Osteoblast (primary cell): Measurements from ENCODE around the gene CDH4. TPM values are rescaled to one million over a fixed set of nuclear protein-coding genes. Genes with fewer than 3 reads are reported as not detected.
A peak's percentile ranks its signal among the peaks of the same experiment; 100 is the strongest.

Source experiments
- DNase-seq: peaks from one replicate; pipeline ENCODE4 v3.0.0; 2011; ENCODE audit warnings: low spot score, mixed read lengths; ENCODE audit not compliant: insufficient read length; ENCODE audit errors: missing footprints
- H2AFZ ChIP-seq: 2 replicates; pipeline ENCODE4 v1.6.0; 2011; ENCODE audit warnings: mild to moderate bottlenecking, low read length
- H3K27ac ChIP-seq: 2 replicates; pipeline ENCODE4 v1.5.1; 2011; ENCODE audit warnings: mild to moderate bottlenecking, low read depth, low read length, moderate library complexity
- H3K27me3 ChIP-seq: 2 replicates; pipeline ENCODE4 v1.6.0; 2012; ENCODE audit warnings: mild to moderate bottlenecking, control low read depth, inconsistent platforms, low read length, moderate library complexity; ENCODE audit not compliant: insufficient read depth
- H3K36me3 ChIP-seq: 2 replicates; pipeline ENCODE4 v1.5.1; 2011; ENCODE audit warnings: mild to moderate bottlenecking, low read length, control low read depth, moderate library complexity; ENCODE audit not compliant: insufficient read depth
- H3K4me1 ChIP-seq: 2 replicates; pipeline ENCODE4 v1.5.1; 2011; ENCODE audit warnings: mild to moderate bottlenecking, low read length, control low read depth, moderate library complexity; ENCODE audit not compliant: insufficient read depth
- H3K4me2 ChIP-seq: 2 replicates; pipeline ENCODE4 v1.6.0; 2011; ENCODE audit warnings: mild to moderate bottlenecking, low read length; ENCODE audit not compliant: insufficient read depth
- H3K4me3 ChIP-seq: fragments of 200-600 bp; sonication (generic); 3 replicates; pipeline ENCODE4 v1.5.1; 2012; ENCODE audit warnings: mild to moderate bottlenecking, low read length, inconsistent platforms; ENCODE audit not compliant: insufficient read depth
- H3K79me2 ChIP-seq: 2 replicates; pipeline ENCODE4 v1.6.0; 2012; ENCODE audit warnings: mild to moderate bottlenecking, low read length, control low read depth, inconsistent platforms; ENCODE audit not compliant: insufficient read depth
- H3K9me3 ChIP-seq: 2 replicates; pipeline ENCODE4 v1.5.1; 2011; ENCODE audit warnings: low read depth, low read length, control low read depth
- H4K20me1 ChIP-seq: 2 replicates; pipeline ENCODE4 v1.6.0; 2012; ENCODE audit warnings: mild to moderate bottlenecking, low read length, control low read depth; ENCODE audit not compliant: insufficient read depth
- total RNA-seq: library from RNA; depleted of rRNA; stranded (reverse); fragments of >200 nt; gene quantifications from 2 replicates; pipeline ENCODE4 v1.2.3, GENCODE V29; 2012
- TF ChIP-seq, protein P1 (sequence below): IDR thresholded peaks from 2 replicates; pipeline ENCODE4 v1.5.1; 2011; ENCODE audit warnings: mild to moderate bottlenecking, low read depth, low read length, moderate library complexity; ENCODE audit errors: extremely low read depth

The CDH4 gene
- total RNA-seq, 1 donor, result 1.1 TPM

DNA sequence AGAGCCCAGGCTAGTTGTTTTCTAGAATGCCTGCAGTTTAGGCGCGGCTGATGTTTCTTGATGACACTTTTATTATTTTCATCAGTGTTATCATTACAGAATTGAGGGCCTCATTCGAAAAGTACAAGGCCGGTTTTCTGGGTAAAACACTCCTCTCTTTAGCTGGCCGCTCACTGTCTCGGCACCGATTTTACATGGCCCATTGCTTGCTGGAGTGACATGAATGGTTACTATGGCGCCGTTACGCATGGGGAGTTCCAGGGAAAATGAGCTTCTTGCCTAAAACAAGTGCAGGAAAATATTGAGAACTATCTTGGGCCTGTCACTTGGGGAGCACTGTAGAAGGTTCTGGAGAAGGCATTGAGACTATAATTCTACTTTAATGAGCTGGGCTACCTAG lies 317.8 kb downstream of the CDH4 start:
- Histone ChIP-seq H2AFZ (no peak overlapping the region), H3K4me3 (no peak overlapping the region), H3K79me2 (no peaks in the 10 kb centered on the region), H3K4me2 (no peak overlapping the region), H4K20me1 (no peaks in the 10 kb centered on the region), H3K4me1 (no peaks in the 10 kb centered on the region), H3K36me3 (no peaks in the 10 kb centered on the region), H3K27ac (no peak overlapping the region), H3K9me3 (no peaks in the 10 kb centered on the region), H3K27me3 (no peaks in the 10 kb centered on the region)
- TF ChIP-seq, protein P1, sequence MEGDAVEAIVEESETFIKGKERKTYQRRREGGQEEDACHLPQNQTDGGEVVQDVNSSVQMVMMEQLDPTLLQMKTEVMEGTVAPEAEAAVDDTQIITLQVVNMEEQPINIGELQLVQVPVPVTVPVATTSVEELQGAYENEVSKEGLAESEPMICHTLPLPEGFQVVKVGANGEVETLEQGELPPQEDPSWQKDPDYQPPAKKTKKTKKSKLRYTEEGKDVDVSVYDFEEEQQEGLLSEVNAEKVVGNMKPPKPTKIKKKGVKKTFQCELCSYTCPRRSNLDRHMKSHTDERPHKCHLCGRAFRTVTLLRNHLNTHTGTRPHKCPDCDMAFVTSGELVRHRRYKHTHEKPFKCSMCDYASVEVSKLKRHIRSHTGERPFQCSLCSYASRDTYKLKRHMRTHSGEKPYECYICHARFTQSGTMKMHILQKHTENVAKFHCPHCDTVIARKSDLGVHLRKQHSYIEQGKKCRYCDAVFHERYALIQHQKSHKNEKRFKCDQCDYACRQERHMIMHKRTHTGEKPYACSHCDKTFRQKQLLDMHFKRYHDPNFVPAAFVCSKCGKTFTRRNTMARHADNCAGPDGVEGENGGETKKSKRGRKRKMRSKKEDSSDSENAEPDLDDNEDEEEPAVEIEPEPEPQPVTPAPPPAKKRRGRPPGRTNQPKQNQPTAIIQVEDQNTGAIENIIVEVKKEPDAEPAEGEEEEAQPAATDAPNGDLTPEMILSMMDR, result no peak
- peak; percentile 72 for DNase-seq

- Histone ChIP-seq H3K27me3 (no peaks in the 10 kb centered on the region), H3K9me3 (no peaks in the 10 kb centered on the region), H3K4me2 (no peak overlapping the region), H4K20me1 (no peaks in the 10 kb centered on the region), H3K79me2 (no peaks in the 10 kb centered on the region), H3K4me3 (no peak overlapping the region), H2AFZ (no peak overlapping the region), H3K4me1 (no peaks in the 10 kb centered on the region), H3K27ac (no peak overlapping the region), H3K36me3 (no peaks in the 10 kb centered on the region)
- TF ChIP-seq, protein P1, result no peak
- peak; percentile 47 for DNase-seq
Observed at GRCh38 chr20:61570646-61571195, 318.7 kb downstream of the CDH4 start.

DNA sequence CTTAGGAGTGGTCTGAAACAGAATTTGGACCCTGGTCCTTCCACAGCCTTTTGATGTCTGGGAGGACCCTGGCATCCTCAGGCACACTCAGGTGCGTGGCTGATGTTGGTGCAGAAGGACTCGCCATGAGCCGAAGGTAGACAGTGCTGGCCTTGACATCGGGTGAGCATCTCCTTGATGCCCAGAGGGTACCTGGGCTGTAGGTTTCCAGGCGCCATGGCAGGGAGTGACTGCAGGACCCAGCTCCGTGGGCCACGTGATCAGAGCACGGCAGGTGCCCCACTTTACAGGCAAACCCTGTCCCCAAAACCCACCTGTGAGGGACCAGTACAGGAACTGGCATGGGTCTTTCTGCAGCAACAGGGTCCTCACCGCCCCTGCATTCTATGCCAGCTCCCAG lies 319.2 kb downstream of the CDH4 start:
- H3K36me3 ChIP-seq, result no peaks in the 10 kb centered on the region
- no peak overlapping the region for H2AFZ ChIP-seq
- H3K4me2 ChIP-seq, result no peak overlapping the region
- no peaks in the 10 kb centered on the region for H3K4me1 ChIP-seq
- DNase-seq, result peak; percentile 47
- H3K79me2 ChIP-seq, result no peaks in the 10 kb centered on the region
- H3K27me3 ChIP-seq, result no peaks in the 10 kb centered on the region
- H3K9me3 ChIP-seq, result no peaks in the 10 kb centered on the region
- TF ChIP-seq, protein P1, result no peak
- H3K4me3 ChIP-seq, result no peak overlapping the region
- H4K20me1 ChIP-seq, result no peaks in the 10 kb centered on the region
- no peak overlapping the region for H3K27ac ChIP-seq

GRCh38 chr20:61571916-61572711 lies 320.1 kb downstream of the CDH4 start:
- H3K9me3 ChIP-seq, result no peaks in the 10 kb centered on the region
- H4K20me1 ChIP-seq, result no peaks in the 10 kb centered on the region
- H3K4me2 ChIP-seq, result no peak overlapping the region
- TF ChIP-seq, protein P1, result no peak
- no peaks in the 10 kb centered on the region for H3K27me3 ChIP-seq
- H3K4me3 ChIP-seq, result no peak overlapping the region
- no peaks in the 10 kb centered on the region for H3K79me2 ChIP-seq
- H2AFZ ChIP-seq, result no peak overlapping the region
- no peaks in the 10 kb centered on the region for H3K4me1 ChIP-seq
- DNase-seq, result peak; percentile 43
- no peaks in the 10 kb centered on the region for H3K36me3 ChIP-seq
- H3K27ac ChIP-seq, result no peak overlapping the region
